Activated naive CD4-positive, alpha-beta T cell treated with anti-CD3 and anti-CD28 coated beads for 36 hours (primary cell): Measurements from ENCODE around the gene DYNC2H1. TPM values are rescaled to one million over a fixed set of nuclear protein-coding genes. Genes with fewer than 3 reads are reported as not detected.
A peak's percentile ranks its signal among the peaks of the same experiment; 100 is the strongest.

Experiments used
- CTCF ChIA-PET: fragments of 350-600 bp; sonication (Branson Sonifier 250); formaldehyde crosslinking; loops from one replicate; lab custom pipeline; 2021; ENCODE audit warnings: antibody characterized with exemption; lab: Charles Lee
- DNase-seq: peaks from one replicate; pipeline ENCODE4 v3.0.0-alpha.2; 2020
- H3K27ac Mint-ChIP-seq: one replicate; pipeline ENCODE4 v1.8.0; 2021; ENCODE audit warnings: mild to moderate bottlenecking, mixed read lengths
- H3K27me3 Mint-ChIP-seq: one replicate; pipeline ENCODE4 v1.8.0; 2021; ENCODE audit warnings: low read depth, mixed read lengths
- H3K36me3 Mint-ChIP-seq: one replicate; pipeline ENCODE4 v1.8.0; 2021; ENCODE audit warnings: low read depth, mixed read lengths
- H3K4me1 Mint-ChIP-seq: one replicate; pipeline ENCODE4 v1.8.0; 2021; ENCODE audit warnings: low read depth, mixed read lengths
- H3K4me3 Mint-ChIP-seq: one replicate; pipeline ENCODE4 v1.8.0; 2021; ENCODE audit warnings: mild to moderate bottlenecking, moderate library complexity, mixed read lengths
- H3K9me3 Mint-ChIP-seq: one replicate; pipeline ENCODE4 v1.8.0; 2021; ENCODE audit warnings: mixed read lengths
- intact Hi-C: fragments of 100-400 bp; cut with micrococcal nuclease; formaldehyde crosslinking; loops from one replicate; pipeline ENCODE4 v1.15.1; 2023
- total RNA-seq, 2 experiments: library from RNA; stranded (reverse); gene quantifications; one replicate each; pipeline ENCODE4 v1.2.3, GENCODE V29; 2021

Gene DYNC2H1, protein sequence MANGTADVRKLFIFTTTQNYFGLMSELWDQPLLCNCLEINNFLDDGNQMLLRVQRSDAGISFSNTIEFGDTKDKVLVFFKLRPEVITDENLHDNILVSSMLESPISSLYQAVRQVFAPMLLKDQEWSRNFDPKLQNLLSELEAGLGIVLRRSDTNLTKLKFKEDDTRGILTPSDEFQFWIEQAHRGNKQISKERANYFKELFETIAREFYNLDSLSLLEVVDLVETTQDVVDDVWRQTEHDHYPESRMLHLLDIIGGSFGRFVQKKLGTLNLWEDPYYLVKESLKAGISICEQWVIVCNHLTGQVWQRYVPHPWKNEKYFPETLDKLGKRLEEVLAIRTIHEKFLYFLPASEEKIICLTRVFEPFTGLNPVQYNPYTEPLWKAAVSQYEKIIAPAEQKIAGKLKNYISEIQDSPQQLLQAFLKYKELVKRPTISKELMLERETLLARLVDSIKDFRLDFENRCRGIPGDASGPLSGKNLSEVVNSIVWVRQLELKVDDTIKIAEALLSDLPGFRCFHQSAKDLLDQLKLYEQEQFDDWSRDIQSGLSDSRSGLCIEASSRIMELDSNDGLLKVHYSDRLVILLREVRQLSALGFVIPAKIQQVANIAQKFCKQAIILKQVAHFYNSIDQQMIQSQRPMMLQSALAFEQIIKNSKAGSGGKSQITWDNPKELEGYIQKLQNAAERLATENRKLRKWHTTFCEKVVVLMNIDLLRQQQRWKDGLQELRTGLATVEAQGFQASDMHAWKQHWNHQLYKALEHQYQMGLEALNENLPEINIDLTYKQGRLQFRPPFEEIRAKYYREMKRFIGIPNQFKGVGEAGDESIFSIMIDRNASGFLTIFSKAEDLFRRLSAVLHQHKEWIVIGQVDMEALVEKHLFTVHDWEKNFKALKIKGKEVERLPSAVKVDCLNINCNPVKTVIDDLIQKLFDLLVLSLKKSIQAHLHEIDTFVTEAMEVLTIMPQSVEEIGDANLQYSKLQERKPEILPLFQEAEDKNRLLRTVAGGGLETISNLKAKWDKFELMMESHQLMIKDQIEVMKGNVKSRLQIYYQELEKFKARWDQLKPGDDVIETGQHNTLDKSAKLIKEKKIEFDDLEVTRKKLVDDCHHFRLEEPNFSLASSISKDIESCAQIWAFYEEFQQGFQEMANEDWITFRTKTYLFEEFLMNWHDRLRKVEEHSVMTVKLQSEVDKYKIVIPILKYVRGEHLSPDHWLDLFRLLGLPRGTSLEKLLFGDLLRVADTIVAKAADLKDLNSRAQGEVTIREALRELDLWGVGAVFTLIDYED (N-terminal part only)
- 1 to 10 TPM; 1.9 to 2.8 TPM for total RNA-seq

GRCh38 chr11:103108933-103109817, at the start of gene DYNC2H1:
Gene DYNC2H1, plus strand, starts transcription at chr11:103109426. Its CDS starts 149 bp downstream, at chr11:103109575.
- Mint-ChIP-seq H3K4me3 (peak within 1 kb of the TSS; percentile 84), H3K27ac (peak within 1 kb of the TSS; percentile 72), H3K9me3 (no peaks in the 10 kb centered on the region), H3K27me3 (no peaks in the 10 kb centered on the region), H3K36me3 (no peaks in the 10 kb centered on the region), H3K4me1 (peaks cover 7% of the 10 kb centered on the region)
- DNase-seq, result peak; percentile 90
- intact Hi-C loops, result loop anchor here (1.0 to 5.0 kb wide), 7 partner anchors 17 to 492 kb away; partner anchors contain the start of gene DCUN1D5
- CTCF ChIA-PET, result interaction anchor here (1.0 to 3.6 kb wide), 9 partner anchors 10 to 131 kb away, joined by 3 to 35 read pairs (median 5); partner anchors contain the start of gene DCUN1D5

- Mint-ChIP-seq H3K27ac (no peak overlapping the region), H3K27me3 (no peaks in the 10 kb centered on the region), H3K9me3 (no peaks in the 10 kb centered on the region), H3K4me1 (no peaks in the 10 kb centered on the region), H3K36me3 (peaks cover 21% of the 10 kb centered on the region), H3K4me3 (no peak overlapping the region)
- intact Hi-C loops, result no loop called here
- CTCF ChIA-PET, result interaction anchor here (0.6 to 2.0 kb wide), 3 partner anchors 11 to 25 kb away, joined by 3 to 5 read pairs (median 3); no protein-coding TSS in a partner anchor
- DNase-seq, result no peak
Measured at GRCh38 chr11:103061656-103062055, 47.6 kb upstream of the DYNC2H1 start.

- H3K9me3 Mint-ChIP-seq, result no peaks in the 10 kb centered on the region
- no peak overlapping the region for H3K27ac Mint-ChIP-seq
- H3K4me1 Mint-ChIP-seq, result peaks cover 38% of the 10 kb centered on the region
- peaks cover 32% of the 10 kb centered on the region for H3K36me3 Mint-ChIP-seq
- CTCF ChIA-PET, result no interaction called here
- H3K27me3 Mint-ChIP-seq, result no peaks in the 10 kb centered on the region
- H3K4me3 Mint-ChIP-seq, result no peak overlapping the region
- intact Hi-C loops, result no loop called here
- no peak for DNase-seq
Measured at GRCh38 chr11:103067118-103067517, 42.1 kb upstream of the DYNC2H1 start.

DNA sequence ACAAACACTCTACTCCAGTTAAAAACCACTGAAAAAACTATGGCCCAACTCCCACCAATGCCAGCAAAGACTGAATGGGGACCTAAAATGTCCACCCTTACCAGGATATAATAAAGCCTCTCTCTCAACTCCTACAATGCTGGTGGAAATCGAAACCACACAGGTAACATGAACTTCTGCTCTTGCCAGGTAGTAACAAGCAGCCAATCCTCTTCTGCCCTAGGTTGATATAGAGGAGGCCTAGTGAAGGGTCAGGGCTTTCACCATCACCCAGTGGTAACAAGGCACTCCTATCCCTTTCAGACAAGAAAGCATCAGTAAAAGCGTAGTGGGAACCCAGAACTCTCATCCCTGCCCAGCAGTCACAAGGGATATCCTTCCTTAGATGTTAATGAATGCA, 39.9 kb upstream of the DYNC2H1 start:
- Mint-ChIP-seq H3K4me1 (peaks cover 39% of the 10 kb centered on the region), H3K27ac (peak overlapping the region; percentile 66), H3K27me3 (no peaks in the 10 kb centered on the region), H3K36me3 (peaks cover 39% of the 10 kb centered on the region), H3K9me3 (no peaks in the 10 kb centered on the region), H3K4me3 (no peak overlapping the region)
- CTCF ChIA-PET, result no interaction called here
- intact Hi-C loops, result no loop called here
- no peak for DNase-seq

DNA sequence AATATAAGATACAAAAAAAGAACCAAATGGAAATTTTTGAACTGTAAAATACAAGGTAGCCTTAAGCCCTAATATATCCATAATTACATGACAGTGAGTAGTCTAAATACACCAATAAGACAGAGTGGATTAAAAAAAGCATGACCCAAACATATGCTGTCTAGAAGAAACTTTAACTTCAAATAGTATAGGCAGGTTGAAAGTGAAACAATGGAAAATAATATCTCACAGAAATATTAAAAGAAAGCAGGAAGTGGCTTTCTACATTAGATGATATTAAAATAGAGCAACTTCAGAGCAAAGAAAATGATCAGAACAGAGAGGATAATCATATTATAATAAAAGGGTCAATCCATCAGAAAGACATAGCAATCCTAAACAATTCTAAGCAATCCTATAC, 39.1 kb upstream of the DYNC2H1 start:
- H3K36me3 Mint-ChIP-seq, result peaks cover 40% of the 10 kb centered on the region
- peak overlapping the region; percentile 66 for H3K27ac Mint-ChIP-seq
- no peaks in the 10 kb centered on the region for H3K9me3 Mint-ChIP-seq
- no peak overlapping the region for H3K4me3 Mint-ChIP-seq
- CTCF ChIA-PET, result no interaction called here
- peaks cover 39% of the 10 kb centered on the region for H3K4me1 Mint-ChIP-seq
- intact Hi-C loops, result loop anchor here (1.0 to 2.0 kb wide), 2 partner anchors 21 to 39 kb away; partner anchors contain the start of gene DYNC2H1
- DNase-seq, result no peak
- no peaks in the 10 kb centered on the region for H3K27me3 Mint-ChIP-seq

DNA sequence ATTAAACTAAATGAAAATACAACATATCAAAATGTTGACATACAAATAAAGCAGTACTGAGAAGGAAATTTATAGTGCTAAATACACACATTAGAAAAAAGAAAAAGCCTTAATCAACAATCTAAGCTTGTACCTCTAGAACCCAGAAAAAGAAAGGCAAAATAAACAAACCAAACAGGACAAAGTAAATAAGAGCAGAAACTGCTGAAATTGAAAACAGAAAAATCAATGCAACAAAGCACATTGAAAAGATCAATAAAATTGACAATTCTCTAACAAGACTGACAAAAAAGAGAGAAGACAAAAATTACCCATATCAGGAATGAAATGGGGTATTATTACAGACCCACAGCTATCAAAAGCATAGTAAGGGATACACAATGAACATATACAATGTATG, 38.2 kb upstream of the DYNC2H1 start:
- intact Hi-C loops, result loop anchor here (2.0 kb wide), 1 partner anchor 20 kb away; no protein-coding TSS in a partner anchor
- H3K27me3 Mint-ChIP-seq, result no peaks in the 10 kb centered on the region
- peaks cover 39% of the 10 kb centered on the region for H3K4me1 Mint-ChIP-seq
- H3K9me3 Mint-ChIP-seq, result no peaks in the 10 kb centered on the region
- H3K27ac Mint-ChIP-seq, result peak overlapping the region; percentile 10
- CTCF ChIA-PET, result no interaction called here
- no peak for DNase-seq
- H3K4me3 Mint-ChIP-seq, result no peak overlapping the region
- H3K36me3 Mint-ChIP-seq, result peaks cover 41% of the 10 kb centered on the region

DNA sequence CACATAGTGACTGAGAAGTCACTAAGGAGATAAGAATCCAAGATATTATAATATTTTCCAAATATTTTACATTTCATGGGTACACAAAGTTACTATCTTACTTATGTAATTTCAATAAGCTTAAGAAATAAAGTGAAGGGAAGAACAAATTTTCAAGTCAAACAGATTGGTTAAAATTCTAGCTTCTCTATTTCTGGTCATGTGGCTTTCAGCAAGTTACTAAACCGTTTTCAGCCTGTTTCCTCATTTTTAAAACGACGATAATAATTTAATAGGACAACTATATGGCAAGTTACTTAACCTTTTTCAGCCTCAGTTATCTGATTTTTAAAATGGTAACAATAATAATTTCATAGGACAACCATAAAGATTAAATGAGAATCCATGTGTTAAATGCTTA, 32.9 kb upstream of the DYNC2H1 start:
- CTCF ChIA-PET, result no interaction called here
- Mint-ChIP-seq H3K4me3 (no peak overlapping the region), H3K27ac (no peak overlapping the region), H3K9me3 (no peaks in the 10 kb centered on the region), H3K36me3 (peaks cover 46% of the 10 kb centered on the region), H3K4me1 (peaks cover 4% of the 10 kb centered on the region), H3K27me3 (no peaks in the 10 kb centered on the region)
- intact Hi-C loops, result no loop called here
- DNase-seq, result no peak

DNA sequence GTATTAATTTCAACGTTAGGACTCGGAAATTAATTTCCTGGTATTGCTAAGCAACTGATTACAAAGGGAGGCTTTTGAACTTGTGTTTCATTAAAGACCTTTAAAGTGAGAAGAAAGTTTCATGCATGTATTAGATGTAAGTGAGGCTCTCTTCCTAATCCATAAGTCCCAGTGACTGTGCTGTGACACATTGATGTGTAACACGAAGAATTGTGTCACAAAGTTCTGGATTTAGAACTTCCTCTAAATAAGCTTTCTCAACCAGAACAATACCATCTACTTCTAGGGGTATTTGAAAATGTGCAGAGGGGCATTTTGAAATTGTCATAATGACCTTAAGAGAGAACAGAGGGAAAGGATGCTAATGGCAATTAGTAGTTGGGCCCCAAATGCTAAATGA, 31.7 kb upstream of the DYNC2H1 start:
- DNase-seq, result no peak
- Mint-ChIP-seq H3K27ac (no peak overlapping the region), H3K36me3 (peaks cover 43% of the 10 kb centered on the region), H3K27me3 (no peaks in the 10 kb centered on the region), H3K4me1 (no peaks in the 10 kb centered on the region), H3K4me3 (no peak overlapping the region), H3K9me3 (no peaks in the 10 kb centered on the region)
- intact Hi-C loops, result no loop called here
- CTCF ChIA-PET, result no interaction called here

GRCh38 chr11:103078710-103079109, 30.5 kb upstream of the DYNC2H1 start:
- no peaks in the 10 kb centered on the region for H3K9me3 Mint-ChIP-seq
- CTCF ChIA-PET, result no interaction called here
- peaks cover 40% of the 10 kb centered on the region for H3K36me3 Mint-ChIP-seq
- DNase-seq, result no peak
- intact Hi-C loops, result no loop called here
- H3K27me3 Mint-ChIP-seq, result no peaks in the 10 kb centered on the region
- H3K4me1 Mint-ChIP-seq, result no peaks in the 10 kb centered on the region
- no peak overlapping the region for H3K27ac Mint-ChIP-seq
- H3K4me3 Mint-ChIP-seq, result no peak overlapping the region

- H3K9me3 Mint-ChIP-seq, result no peaks in the 10 kb centered on the region
- H3K27me3 Mint-ChIP-seq, result no peaks in the 10 kb centered on the region
- no peak for DNase-seq
- no peak overlapping the region for H3K4me3 Mint-ChIP-seq
- H3K36me3 Mint-ChIP-seq, result peaks cover 34% of the 10 kb centered on the region
- CTCF ChIA-PET, result no interaction called here
- no peaks in the 10 kb centered on the region for H3K4me1 Mint-ChIP-seq
- no peak overlapping the region for H3K27ac Mint-ChIP-seq
- intact Hi-C loops, result no loop called here
Measured at GRCh38 chr11:103079833-103080232, 29.4 kb upstream of the DYNC2H1 start.

GRCh38 chr11:103085758-103086365, 23.4 kb upstream of the DYNC2H1 start:
- intact Hi-C loops, result no loop called here
- Mint-ChIP-seq H3K4me3 (no peak overlapping the region), H3K27ac (no peak overlapping the region), H3K9me3 (no peaks in the 10 kb centered on the region), H3K36me3 (peaks cover 24% of the 10 kb centered on the region), H3K4me1 (peaks cover 27% of the 10 kb centered on the region), H3K27me3 (no peaks in the 10 kb centered on the region)
- DNase-seq, result no peak
- CTCF ChIA-PET, result interaction anchor here (2.3 kb wide), 1 partner anchor 23 kb away, joined by 8 read pairs; the partner anchor contains the start of gene DYNC2H1
